Measurements from ENCODE around the gene SPTB.

Gene SPTB

GRCh38 chr14:64800000-64800399 lies 79.7 kb downstream of the SPTB start:
- no peak overlapping the region for H3K4me3 ChIP-seq (ENCODE audit: insufficient read length, low read depth)
- TF ChIP-seq SUZ12 (IDR thresholded peaks at IDR 0.05; ENCODE audit: extremely low read depth, insufficient read depth, insufficient read length) = no peak
- TF ChIP-seq ZNF274 (IDR thresholded peaks at IDR 0.05; ENCODE audit: low read depth, low read length) = no peak
- no peak for TF ChIP-seq YY1 (IDR thresholded peaks at IDR 0.05; ENCODE audit: insufficient read depth, insufficient read length)
- DNase-seq (ENCODE audit: low read depth, low spot score) = no peak
- H3K9me3 ChIP-seq (ENCODE audit: insufficient read depth, low read length) = no peaks in the 10 kb centered on the region
- no peak overlapping the region for H3K9ac ChIP-seq (ENCODE audit: insufficient read length, low read depth)
- no peaks in the 10 kb centered on the region for H3K36me3 ChIP-seq (ENCODE audit: insufficient read depth, insufficient read length, low read length)
- no peaks in the 10 kb centered on the region for H3K27me3 ChIP-seq (ENCODE audit: insufficient read depth, insufficient read length)
- H3K4me1 ChIP-seq (ENCODE audit: insufficient read depth, insufficient read length) = no peaks in the 10 kb centered on the region

- Histone ChIP-seq H3K27me3 (ENCODE audit: insufficient read depth, insufficient read length) (no peaks in the 10 kb centered on the region), H3K9me3 (ENCODE audit: insufficient read depth, low read length) (no peaks in the 10 kb centered on the region), H3K36me3 (ENCODE audit: insufficient read depth, insufficient read length, low read length) (no peaks in the 10 kb centered on the region), H3K4me1 (ENCODE audit: insufficient read depth, insufficient read length) (no peaks in the 10 kb centered on the region), H3K4me3 (ENCODE audit: insufficient read length, low read depth) (no peak overlapping the region), H3K9ac (ENCODE audit: insufficient read length, low read depth) (no peak overlapping the region)
- DNase-seq (ENCODE audit: low read depth, low spot score) = no peak
- TF ChIP-seq SUZ12 (IDR thresholded peaks at IDR 0.05; ENCODE audit: extremely low read depth, insufficient read depth, insufficient read length) (no peak), YY1 (IDR thresholded peaks at IDR 0.05; ENCODE audit: insufficient read depth, insufficient read length) (no peak), ZNF274 (IDR thresholded peaks at IDR 0.05; ENCODE audit: low read depth, low read length) (no peak)
Measured at GRCh38 chr14:64799555-64799954, 80.2 kb downstream of the SPTB start.

DNA sequence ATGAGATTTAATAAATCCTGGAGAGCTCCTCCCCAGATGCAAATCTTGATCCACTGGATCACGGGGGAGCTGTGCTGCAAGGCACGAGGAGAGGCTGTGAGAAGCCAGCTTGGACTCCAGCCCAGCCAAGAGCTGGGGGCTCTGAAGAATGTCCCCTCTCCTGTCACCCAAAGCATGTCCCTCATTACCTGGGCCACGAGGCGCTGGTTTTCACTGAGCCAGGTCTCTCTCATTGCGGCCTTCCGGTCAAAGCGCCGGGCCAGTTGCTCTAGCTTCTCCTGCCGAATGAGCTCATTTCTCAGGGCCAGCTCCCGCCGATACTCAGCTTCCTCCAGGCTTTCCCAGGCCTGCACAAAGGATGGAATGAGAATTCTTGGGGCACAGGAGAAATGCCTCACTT lies 83.3 kb downstream of the SPTB start:
- TF ChIP-seq SUZ12 (IDR thresholded peaks at IDR 0.05; ENCODE audit: extremely low read depth, insufficient read depth, insufficient read length) = no peak
- TF ChIP-seq YY1 (IDR thresholded peaks at IDR 0.05; ENCODE audit: insufficient read depth, insufficient read length) = no peak
- TF ChIP-seq ZNF274 (IDR thresholded peaks at IDR 0.05; ENCODE audit: low read depth, low read length) = no peak
- no peaks in the 10 kb centered on the region for H3K27me3 ChIP-seq (ENCODE audit: insufficient read depth, insufficient read length)
- no peaks in the 10 kb centered on the region for H3K36me3 ChIP-seq (ENCODE audit: insufficient read depth, insufficient read length, low read length)
- no peak overlapping the region for H3K9ac ChIP-seq (ENCODE audit: insufficient read length, low read depth)
- H3K4me3 ChIP-seq (ENCODE audit: insufficient read length, low read depth) = no peak overlapping the region
- H3K9me3 ChIP-seq (ENCODE audit: insufficient read depth, low read length) = no peaks in the 10 kb centered on the region
- no peaks in the 10 kb centered on the region for H3K4me1 ChIP-seq (ENCODE audit: insufficient read depth, insufficient read length)
- no peak for DNase-seq (ENCODE audit: low read depth, low spot score)

GRCh38 chr14:64795921-64796320 lies 83.8 kb downstream of the SPTB start:
- TF ChIP-seq YY1 (IDR thresholded peaks at IDR 0.05; ENCODE audit: insufficient read depth, insufficient read length) = no peak
- H3K4me1 ChIP-seq (ENCODE audit: insufficient read depth, insufficient read length) = no peaks in the 10 kb centered on the region
- H3K9me3 ChIP-seq (ENCODE audit: insufficient read depth, low read length) = no peaks in the 10 kb centered on the region
- no peak for DNase-seq (ENCODE audit: low read depth, low spot score)
- no peak overlapping the region for H3K4me3 ChIP-seq (ENCODE audit: insufficient read length, low read depth)
- no peak overlapping the region for H3K9ac ChIP-seq (ENCODE audit: insufficient read length, low read depth)
- H3K36me3 ChIP-seq (ENCODE audit: insufficient read depth, insufficient read length, low read length) = no peaks in the 10 kb centered on the region
- H3K27me3 ChIP-seq (ENCODE audit: insufficient read depth, insufficient read length) = no peaks in the 10 kb centered on the region

- Histone ChIP-seq H3K9ac (ENCODE audit: insufficient read length, low read depth) (no peak overlapping the region), H3K36me3 (ENCODE audit: insufficient read depth, insufficient read length, low read length) (no peaks in the 10 kb centered on the region), H3K9me3 (ENCODE audit: insufficient read depth, low read length) (no peaks in the 10 kb centered on the region), H3K4me1 (ENCODE audit: insufficient read depth, insufficient read length) (no peaks in the 10 kb centered on the region), H3K4me3 (ENCODE audit: insufficient read length, low read depth) (no peak overlapping the region), H3K27me3 (ENCODE audit: insufficient read depth, insufficient read length) (no peaks in the 10 kb centered on the region)
- no peak for DNase-seq (ENCODE audit: low read depth, low spot score)
- no peak for TF ChIP-seq ZNF274 (IDR thresholded peaks at IDR 0.05; ENCODE audit: low read depth, low read length)
- TF ChIP-seq YY1 (IDR thresholded peaks at IDR 0.05; ENCODE audit: insufficient read depth, insufficient read length) = no peak
- TF ChIP-seq SUZ12 (IDR thresholded peaks at IDR 0.05; ENCODE audit: extremely low read depth, insufficient read depth, insufficient read length) = no peak
Measured at GRCh38 chr14:64795211-64795610, 84.5 kb downstream of the SPTB start.

GRCh38 chr14:64792871-64793560 lies 86.7 kb downstream of the SPTB start:
- TF ChIP-seq YY1 (IDR thresholded peaks at IDR 0.05; ENCODE audit: insufficient read depth, insufficient read length) (no peak), SUZ12 (IDR thresholded peaks at IDR 0.05; ENCODE audit: extremely low read depth, insufficient read depth, insufficient read length) (no peak), ZNF274 (IDR thresholded peaks at IDR 0.05; ENCODE audit: low read depth, low read length) (no peak)
- H3K36me3 ChIP-seq (ENCODE audit: insufficient read depth, insufficient read length, low read length) = no peaks in the 10 kb centered on the region
- no peak for DNase-seq (ENCODE audit: low read depth, low spot score)

DNA sequence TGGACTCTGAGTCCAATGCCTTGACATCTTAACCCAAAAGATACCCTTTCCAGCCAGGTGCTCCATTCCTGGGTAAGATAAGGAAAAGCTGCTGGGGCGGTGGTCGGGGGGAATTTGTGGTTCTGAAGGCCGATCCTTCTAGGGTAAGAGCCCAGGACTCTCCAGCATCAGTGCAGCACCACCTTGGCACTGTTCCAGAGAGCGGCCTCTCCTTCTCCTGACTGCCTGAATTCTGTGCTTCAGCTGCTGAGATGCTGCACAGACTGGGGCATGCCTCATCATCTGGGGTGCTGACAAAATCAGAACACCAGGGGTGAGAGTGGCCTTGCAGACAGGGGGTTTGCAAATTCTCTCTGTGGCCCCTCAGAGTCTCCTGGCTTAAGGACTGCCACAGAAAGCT lies 87.5 kb downstream of the SPTB start:
- no peak for DNase-seq (ENCODE audit: low read depth, low spot score)
- peaks cover 4% of the 10 kb centered on the region for H3K4me1 ChIP-seq (ENCODE audit: insufficient read depth, insufficient read length)
- no peaks in the 10 kb centered on the region for H3K27me3 ChIP-seq (ENCODE audit: insufficient read depth, insufficient read length)
- H3K9me3 ChIP-seq (ENCODE audit: insufficient read depth, low read length) = no peaks in the 10 kb centered on the region
- H3K9ac ChIP-seq (ENCODE audit: insufficient read length, low read depth) = no peak overlapping the region
- H3K36me3 ChIP-seq (ENCODE audit: insufficient read depth, insufficient read length, low read length) = no peaks in the 10 kb centered on the region
- TF ChIP-seq YY1 (IDR thresholded peaks at IDR 0.05; ENCODE audit: insufficient read depth, insufficient read length) (no peak), ZNF274 (IDR thresholded peaks at IDR 0.05; ENCODE audit: low read depth, low read length) (no peak), SUZ12 (IDR thresholded peaks at IDR 0.05; ENCODE audit: extremely low read depth, insufficient read depth, insufficient read length) (no peak)
- no peak overlapping the region for H3K4me3 ChIP-seq (ENCODE audit: insufficient read length, low read depth)

More at GRCh38 chr14:64792871-64793560, 86.7 kb downstream of the SPTB start:
- Histone ChIP-seq H3K4me3 (ENCODE audit: insufficient read length, low read depth) (no peak overlapping the region), H3K4me1 (ENCODE audit: insufficient read depth, insufficient read length) (peaks cover 4% of the 10 kb centered on the region), H3K27me3 (ENCODE audit: insufficient read depth, insufficient read length) (no peaks in the 10 kb centered on the region), H3K9me3 (ENCODE audit: insufficient read depth, low read length) (no peaks in the 10 kb centered on the region), H3K9ac (ENCODE audit: insufficient read length, low read depth) (no peak overlapping the region)

All from NT2/D1 (cell line).